NCI-H2029 treated with DMSO at 0.1 percent for 48 hours (cell line): Measurements from ENCODE around the gene UBA1.

Experiments
- DNase-seq: peaks from one replicate; lab custom pipeline; 2025; lab: John Stamatoyannopoulos, UW

The UBA1 gene

DNA sequence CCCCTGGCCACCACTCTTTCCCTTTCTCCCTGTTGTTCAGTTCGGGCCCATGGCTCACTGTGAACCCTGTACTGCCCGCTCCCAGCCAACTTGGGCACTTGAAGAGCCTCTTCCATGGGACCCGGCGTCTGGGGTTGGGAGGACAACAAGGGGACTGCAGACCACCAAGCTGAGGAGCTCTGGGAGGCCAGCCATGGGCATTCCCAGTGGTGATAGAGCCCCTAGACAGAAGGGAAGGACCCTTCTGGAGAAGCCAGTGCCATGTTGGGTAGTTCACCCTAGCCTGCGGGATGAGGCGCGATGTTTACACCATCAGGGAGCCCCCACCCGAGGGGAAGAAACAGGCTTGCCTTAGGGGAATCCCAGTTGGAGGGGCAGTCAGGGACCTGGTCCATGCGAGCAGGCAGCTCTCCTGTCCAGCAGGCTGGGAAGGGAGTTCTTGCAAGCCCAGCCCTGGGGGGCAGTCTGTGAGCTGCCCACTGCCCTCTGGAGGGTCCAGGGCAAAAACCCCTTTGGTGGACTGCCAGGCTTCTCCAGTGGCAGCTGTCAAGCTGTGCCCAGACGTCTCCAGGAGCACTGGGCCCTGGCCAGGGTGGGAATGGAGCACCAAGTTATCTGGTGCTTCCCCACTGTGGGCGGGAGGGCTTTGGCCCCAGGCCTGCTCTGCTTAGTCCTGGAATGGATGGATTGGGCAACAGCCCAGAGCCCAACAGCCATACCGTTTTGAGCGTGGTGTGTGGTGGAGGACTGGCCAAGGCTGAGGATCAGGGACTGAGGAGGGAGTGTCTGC is 23.7 kb upstream of the UBA1 start:
- DNase-seq: no peak

DNA sequence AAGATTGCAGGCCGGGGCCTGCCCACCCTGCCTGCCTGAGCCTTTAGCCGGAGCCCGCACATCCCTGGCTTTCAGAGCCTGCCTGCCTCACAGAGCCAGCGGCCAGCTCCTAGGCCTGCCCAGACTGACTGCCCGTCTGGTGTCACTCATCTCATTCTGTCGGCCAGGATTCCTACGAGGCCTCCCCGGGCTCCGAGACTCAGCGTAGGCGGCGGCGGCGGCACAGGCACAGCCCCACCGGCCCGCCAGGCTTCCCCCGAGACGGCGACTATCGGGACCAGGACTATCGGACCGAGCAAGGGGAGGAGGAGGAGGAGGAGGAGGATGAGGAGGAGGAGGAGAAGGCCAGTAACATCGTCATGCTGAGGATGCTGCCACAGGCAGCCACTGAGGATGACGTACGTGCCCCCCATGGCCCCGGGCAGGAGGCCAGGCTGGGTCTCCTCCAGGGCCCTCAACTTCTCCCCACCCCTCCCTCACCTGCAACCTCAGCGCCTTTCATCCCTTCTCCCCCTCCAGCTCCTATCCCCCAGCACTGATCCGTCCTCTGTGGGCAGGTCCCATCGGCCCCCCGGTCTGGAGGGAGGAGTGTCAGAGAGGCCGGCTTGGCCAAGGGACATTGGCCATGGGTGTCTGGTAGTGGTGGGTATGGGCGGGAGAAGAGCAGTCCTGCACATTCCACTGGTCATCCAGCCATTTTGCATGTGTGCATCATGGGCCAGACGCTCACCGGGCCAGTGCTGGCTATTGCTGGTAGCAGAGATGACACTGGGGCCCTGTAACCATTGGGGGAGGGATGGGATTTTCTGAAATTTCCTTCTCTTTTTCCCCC is 22.6 kb upstream of the UBA1 start:
- DNase-seq: no peak

DNA sequence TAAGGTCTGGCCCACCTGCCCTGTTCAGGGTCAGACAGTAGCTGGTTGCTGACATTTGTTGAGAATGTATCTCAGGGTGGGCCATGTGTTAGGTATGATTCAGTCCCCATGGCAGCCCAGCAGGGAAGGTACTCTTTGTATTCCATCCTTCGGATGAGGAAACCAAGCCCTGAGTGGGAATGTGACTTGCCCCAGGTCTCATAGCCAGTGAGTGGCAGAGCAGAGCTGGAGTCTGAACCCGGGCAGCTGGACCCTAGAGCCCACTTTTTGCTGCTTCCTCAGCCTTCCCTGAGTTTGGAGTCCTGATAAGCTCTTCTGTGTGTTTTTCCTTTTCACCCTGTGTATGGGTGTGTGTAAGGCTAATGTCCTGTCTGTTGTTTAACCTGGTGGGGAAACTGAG is 21.6 kb upstream of the UBA1 start:
- no peak for DNase-seq

DNA sequence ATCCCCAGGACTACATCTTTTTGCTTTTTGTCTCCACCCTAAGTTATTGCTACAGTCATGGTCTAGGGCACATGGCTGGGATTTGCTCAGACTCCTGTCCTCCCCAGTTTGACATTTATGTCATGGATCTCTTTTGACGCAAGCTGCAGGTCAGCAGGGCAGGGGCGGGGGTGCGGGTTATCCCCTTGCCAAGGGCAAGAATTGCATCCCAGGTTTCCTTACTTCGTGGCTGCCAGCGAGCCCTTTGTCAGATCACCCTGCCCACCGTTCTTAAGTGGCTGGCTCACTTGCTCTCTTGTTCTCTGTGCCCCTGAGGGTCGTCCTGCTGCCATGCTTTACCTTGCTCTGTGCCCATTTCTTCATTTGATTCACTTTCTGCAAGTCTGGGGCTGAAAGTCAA is 21.1 kb upstream of the UBA1 start:
- DNase-seq: no peak

DNA sequence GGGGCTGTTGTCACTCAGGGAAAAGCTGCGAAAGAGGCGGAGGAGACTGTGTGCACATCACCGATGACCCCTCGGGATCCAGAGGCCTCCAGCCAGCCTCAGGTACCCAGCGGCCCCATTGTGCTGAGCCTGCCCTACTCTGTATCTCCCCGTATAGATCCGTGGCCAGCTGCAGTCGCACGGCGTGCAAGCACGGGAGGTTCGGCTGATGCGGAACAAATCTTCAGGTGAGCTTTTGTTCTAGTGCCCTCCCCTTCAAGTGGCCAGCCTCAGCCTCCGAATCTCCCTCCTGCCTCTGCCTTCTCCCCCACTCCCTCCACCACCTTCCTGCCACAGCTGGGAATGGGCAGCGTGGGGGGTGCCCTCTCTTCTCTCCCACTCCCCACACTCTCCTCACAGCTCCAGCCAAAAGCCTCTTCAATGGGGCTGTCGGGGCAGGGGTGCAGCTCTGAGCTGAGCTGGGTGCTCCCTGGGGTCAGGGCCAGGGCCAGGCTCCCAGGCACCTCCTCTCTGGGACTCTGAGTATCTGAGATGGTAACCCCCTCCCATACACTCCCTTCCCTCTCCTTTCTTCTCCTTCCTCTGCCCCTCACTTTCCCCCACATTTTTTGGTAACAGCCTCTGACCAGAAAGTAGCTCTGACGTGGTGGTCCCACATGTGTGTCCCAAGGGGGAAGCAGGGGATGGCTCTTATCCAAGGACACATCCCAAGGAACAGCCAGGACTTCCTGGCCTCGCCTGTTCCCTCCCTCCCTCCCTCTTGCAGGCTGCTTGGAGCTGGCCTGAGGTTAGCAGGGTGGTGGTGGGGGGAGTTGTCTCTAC is 20.4 kb upstream of the UBA1 start:
- DNase-seq: no peak

DNA sequence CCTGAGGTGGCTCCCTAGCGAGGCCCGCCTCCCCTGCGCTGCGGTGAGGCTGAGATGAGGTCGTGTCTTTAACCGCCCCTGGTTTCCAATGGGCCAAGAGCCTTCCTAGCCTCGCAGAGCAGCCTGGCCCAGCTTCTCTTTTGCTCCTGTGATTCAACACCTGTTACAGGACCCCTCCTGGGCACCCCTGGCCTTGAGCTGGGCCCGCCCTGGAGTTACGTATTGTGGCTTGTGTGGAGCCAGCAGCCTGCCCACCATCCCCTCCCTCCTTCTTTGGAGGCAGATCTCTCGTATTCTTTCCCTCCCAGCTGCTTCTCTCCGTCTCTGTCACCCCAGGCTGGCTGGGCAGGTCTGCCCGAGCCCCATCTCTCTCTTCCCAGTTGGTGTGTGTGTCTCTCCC is 19.3 kb upstream of the UBA1 start:
- DNase-seq: no peak

DNA sequence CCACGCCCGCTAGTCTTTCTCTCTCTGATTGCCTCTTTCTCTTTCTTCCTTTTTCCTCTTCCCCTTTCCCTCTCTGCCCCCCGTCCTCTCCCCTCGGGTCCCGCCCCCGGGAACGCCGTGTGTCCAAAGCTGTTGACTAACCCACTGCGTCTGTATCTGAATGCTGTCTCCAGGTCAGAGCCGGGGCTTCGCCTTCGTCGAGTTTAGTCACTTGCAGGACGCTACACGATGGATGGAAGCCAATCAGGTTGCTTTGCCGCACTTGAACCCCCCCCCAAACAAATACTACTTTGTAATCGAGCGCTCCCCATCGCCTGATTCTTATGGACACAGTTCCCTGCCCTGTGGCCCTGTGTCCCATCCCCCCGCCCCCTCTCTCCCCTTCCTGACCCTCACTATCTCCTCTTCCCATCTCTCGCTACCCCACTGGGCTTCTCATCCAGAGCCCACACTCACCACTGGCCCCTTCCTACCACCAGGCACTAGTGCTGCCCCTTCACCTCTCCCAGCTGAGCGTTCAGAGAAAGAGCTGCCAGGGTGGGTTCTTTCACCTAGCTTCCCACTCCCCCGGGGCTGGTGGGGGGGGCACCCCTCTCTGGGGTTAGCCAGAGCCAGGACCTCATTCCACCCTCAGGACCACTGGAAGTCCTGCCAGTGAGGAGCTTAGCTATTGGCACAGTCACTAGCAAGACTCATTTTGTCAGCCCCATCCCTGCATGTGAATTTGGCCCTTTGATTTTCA is 18.6 kb upstream of the UBA1 start:
- no peak for DNase-seq

DNA sequence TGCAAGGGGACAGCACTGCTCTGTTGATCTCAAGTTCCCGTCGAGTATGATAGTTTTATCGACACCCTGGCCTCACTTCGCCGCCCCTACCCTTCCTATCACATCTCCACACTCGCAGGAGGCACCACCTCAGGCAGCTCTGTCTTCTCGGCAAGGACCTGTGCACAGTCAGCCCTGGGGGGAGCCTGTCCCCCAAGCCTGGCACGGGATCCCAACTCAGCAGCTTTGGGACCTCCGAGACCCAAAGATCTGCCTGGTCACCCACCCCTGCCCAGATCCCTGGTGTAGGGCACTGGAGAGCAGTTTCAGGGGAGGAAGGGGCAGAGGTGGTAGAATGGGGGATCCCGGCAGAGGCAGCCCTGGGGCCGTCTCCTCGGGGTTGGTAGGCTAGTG is 18.0 kb upstream of the UBA1 start:
- no peak for DNase-seq

DNA sequence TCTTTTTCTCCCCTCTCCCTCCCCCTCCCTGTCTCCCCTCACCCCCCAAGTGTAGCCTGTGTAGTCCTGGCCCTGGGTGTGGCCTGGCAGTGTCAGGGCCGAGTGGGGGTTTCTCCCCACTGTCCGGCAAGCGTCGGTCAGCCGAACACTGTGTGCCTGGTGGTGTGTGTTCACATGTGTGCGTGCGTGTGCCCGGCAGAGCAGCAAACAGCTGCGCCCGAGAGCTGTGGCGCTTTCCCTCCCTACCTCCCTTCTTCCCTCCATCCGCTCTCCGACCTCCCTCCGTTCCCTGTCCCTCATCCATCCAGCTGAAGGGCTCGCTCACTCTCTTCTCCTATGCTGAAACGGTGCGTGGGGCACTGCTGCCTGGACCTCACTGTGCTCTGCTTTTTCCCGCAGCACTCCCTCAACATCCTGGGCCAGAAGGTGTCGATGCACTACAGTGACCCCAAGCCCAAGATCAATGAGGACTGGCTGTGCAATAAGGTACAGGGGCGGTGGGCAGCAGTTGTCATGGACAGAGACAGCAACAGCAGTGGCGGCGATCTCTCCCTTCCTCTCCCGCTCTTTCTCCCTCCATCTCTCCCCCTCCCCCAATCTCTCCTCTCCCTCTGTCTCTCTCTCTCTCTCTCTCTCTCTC is 17.4 kb upstream of the UBA1 start:
- no peak for DNase-seq

DNA sequence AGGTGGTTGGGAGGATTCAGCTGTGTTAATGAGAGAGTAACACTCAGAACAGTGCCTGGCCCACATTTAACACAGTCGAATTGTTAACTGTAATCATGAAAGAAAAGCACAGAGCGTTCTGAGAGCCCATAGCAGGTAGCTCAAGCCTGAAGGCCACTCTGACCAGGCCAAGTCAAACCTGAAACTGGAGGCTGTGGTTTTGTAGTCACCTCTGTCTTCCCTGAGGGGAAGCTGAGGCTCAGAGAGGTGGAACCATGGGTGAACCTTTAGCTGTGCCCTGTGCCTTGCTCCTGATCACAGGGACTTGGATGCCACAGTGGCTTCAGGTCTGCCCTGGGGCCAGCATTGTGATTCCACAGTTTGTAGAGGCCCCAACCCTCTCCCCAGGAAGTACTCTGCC is 16.6 kb upstream of the UBA1 start:
- DNase-seq: no peak

DNA sequence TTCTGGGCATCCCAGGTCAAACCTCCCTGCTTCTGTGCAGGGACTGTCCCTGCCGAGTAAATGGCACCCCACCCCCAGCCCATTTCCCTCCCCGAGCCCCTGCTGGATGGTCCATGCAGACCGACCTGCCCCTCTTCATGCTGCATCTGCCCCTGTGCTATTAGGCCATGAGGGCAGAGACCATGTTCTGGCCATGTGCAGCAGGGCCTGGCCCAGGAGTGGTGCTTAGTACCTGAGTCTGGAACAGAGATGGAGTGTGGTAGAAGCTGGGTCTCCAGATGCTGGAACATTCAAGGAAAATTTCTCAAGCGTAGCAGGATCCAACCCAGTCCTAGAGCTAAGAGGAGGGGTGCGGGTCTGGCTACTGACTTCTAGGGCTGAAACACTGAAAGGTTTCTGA is 15.3 kb upstream of the UBA1 start:
- no peak for DNase-seq

DNA sequence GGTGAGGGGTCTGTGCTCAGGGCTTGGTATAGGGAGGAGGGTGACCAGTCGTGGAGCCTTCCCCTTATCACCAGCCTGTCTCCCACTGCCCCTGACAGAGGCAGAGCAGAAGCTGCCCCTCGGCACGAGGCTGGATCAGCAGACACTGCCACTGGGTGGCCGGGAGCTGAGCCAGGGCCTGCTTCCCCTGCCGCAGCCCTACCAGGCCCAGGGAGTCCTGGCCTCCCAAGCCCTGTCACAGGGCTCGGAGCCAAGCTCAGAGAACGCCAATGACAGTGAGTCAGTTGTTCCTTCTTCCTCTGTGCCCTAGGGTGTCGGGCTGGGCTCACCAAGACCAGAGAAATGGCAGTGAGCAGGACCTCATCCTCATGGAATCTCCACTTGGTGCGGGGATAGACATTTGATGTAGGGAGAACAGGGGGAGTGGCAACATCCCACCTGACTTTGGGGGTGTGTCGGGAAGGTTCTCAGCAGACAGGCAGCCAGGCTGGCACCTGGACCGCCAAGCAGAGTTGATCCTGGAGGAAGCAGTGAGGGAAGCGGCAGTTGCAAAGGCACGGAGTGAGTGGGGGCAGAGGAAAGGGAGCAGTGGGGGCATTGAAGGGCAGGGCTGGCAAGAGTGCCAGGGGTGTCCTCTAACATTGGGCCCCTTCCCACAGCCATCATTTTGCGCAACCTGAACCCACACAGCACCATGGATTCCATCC is 14.3 kb upstream of the UBA1 start:
- DNase-seq: no peak

DNA sequence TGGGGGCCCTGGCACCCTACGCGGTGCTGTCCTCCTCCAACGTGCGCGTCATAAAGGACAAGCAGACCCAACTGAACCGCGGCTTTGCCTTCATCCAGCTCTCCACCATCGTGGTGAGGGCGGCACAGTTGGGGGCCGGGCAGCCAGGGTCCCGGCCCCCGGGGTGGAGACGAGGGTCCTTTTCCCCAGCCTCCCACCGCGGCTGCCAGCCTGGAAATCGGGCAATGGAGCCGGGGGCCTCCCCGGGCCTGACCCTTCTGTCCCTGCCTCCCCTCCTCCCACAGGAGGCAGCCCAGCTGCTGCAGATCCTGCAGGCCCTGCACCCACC is 13.7 kb upstream of the UBA1 start:
- DNase-seq: no peak

DNA sequence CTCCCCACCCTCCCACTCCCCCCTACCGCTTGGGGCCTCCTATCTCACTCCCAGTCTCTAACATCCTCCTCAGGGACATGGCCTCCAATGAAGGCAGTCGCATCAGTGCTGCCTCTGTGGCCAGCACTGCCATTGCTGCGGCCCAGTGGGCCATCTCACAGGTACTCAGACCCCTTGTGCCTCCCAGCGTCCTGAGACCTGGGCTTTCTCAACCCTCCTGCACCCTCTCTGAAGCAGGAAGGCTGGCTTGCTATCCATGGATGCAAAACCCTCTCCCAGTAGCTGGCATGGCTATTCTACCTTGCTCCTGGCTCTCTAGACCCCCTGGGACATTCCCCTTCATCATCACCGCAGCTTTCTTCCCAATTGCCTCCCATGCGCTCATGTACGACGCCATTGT is 13.3 kb upstream of the UBA1 start:
- no peak for DNase-seq

DNA sequence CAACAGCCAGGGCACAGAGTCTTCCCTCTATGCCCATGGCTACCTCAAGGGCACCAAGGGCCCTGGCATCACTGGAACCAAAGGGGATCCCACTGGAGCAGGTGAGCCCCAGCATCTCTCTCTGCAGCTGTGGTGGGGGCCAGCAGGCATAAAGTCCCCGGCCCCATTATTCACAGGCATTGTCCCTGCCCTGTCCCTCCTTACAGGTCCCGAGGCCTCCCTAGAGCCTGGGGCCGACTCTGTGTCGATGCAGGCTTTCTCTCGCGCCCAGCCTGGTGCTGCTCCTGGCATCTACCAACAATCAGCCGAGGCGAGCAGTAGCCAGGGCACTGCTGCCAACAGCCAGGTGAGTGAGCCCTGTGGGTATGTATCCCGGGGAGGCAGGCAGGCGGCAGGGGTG is 12.3 kb upstream of the UBA1 start:
- no peak for DNase-seq

DNA sequence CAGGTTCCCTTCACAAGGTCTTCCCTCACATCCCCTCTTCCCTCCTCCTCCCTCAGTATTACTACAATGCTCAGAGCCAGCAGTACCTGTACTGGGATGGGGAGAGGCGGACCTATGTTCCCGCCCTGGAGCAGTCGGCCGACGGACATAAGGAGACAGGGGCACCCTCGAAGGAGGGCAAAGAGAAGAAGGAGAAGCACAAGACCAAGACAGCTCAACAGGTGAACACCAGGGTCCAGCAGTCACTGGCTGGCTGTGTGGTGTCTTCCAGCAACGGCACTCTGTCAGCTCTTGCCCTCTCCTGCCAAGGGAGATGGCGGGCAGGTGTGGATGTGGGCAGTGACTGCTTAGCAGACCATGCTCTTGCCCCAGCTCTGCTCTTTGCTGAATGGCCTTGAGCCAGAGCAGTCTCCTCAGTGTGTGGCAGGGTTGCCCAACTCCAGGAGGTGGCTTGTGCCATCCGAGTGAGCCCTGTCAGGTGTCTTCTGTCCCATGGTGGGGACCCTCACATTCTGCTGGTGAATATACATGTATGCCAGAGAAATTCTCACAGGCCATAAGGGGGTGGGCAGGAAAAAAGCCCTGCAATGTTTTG is 11.4 kb upstream of the UBA1 start:
- no peak for DNase-seq

DNA sequence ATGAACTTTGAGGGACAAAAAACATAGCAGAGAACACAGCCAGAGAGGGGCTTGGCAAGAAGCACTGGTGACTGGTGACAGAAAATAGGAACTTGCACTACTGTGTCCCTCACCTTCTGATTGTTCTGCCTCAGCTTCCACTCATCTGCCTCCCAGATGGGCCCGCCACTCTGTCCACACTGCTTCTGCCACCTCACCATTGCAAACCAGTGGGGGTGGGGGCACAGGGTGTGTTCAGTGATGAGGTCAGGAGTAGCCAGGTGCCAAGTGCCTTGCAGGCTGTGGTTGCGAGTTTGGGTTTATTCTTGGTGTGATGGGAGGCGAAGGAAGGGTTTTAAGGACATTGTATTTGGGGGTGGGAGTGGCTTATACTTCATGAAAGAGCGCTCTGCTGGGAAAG is 9.1 kb upstream of the UBA1 start:
- DNase-seq: no peak

DNA sequence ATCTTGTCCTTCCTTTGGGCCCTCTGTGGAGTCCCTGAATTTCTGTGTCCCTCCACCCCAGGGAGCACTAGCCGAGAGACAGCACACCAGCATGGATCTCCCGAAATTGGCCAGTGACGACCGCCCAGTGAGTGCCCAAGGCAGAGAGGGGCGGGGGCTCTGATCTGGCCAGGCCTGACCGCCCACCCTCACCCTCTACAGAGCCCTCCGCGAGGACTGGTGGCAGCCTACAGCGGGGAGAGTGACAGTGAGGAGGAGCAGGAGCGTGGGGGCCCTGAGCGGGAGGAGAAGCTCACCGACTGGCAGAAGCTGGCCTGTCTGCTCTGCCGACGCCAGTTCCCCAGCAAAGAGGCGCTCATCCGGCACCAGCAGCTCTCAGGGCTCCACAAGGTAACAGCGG is 8.4 kb upstream of the UBA1 start:
- DNase-seq: no peak

DNA sequence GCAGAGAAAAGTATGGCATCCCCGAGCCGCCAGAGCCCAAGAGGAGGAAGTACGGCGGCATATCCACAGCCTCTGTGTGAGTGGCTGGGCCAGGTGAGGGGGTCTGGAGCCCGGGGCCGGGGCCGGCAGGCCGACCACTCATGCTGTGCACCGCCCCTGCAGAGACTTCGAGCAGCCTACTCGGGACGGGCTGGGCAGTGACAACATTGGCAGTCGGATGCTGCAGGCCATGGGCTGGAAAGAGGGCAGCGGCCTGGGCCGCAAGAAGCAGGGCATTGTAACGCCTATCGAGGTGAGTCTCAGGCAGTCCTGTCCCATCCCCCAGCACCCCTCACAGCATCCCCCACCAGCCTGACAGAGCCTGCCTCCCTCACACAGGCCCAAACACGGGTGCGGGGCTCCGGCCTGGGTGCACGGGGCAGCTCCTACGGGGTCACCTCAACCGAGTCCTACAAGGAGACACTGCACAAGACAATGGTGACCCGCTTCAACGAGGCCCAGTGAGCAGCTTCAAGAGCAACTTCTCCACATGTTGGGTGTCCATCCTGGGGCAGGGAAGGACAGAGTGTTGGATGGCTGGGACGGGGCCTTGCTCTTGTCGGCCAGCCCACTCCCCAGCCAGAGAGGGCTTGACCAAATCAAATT is 7.4 kb upstream of the UBA1 start:
- DNase-seq: no peak

DNA sequence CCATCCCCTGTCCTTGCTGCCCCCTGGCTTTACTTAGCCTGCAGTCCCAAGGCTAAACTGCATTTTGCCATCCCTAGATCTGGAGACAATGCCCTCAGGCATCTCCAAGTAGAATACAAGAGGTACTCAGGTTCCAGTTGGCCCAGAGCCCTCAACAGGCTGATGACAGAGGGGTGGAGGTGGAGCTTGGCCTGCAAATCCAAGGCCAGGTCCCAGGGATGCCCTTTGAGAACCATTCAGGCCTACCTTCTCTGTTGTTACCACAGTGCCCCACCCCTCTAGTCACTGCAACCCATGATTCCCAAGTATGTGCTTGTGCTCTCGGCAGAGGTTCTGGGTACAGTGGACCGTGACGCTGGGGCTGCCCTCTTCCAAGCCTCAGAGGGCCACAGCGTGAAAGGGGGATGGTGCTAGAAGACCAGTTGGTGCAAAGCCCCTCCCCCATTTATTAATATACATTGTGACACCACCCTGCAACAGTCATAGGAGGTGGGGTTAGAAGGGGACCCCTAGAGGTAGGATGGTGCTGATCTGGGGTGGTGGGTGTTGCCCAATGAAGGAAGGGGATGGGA is 6.4 kb upstream of the UBA1 start:
- no peak for DNase-seq
